ENCODE measurements around the gene CA5A.

DNA sequence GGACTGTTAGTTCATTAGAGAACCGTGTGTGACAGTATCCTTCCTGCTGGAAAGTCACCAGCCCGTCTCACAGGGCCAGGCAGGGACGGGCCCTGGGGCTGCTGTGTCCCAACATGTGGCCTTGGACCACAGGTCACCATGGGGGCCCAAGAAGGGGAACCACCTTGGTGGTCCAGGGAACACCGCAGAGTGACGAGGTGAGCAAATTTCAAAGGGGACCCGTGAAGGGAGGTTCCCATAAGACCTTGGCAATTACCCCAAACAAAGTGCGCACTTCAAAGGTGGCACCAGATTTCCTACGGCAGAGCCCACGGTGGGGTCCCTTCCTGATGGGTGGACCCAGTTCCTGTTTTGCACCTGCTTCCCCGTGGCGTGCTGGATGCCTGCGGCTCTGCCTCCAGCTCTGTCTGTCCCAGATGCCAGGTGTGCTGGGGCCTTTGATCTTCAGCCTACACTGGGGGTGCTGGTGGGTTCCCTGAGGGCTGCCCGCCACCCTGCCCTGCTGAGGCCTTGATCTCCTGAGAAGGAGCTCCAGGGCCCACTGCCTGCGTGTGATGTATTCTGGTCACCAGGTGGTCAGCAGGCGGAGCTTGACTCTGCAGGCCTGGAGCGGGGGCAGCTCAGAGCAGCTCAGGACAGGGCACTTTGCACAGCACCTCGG is 94.0 kb downstream of the CA5A start:
- TF ChIP-seq, protein P1, sequence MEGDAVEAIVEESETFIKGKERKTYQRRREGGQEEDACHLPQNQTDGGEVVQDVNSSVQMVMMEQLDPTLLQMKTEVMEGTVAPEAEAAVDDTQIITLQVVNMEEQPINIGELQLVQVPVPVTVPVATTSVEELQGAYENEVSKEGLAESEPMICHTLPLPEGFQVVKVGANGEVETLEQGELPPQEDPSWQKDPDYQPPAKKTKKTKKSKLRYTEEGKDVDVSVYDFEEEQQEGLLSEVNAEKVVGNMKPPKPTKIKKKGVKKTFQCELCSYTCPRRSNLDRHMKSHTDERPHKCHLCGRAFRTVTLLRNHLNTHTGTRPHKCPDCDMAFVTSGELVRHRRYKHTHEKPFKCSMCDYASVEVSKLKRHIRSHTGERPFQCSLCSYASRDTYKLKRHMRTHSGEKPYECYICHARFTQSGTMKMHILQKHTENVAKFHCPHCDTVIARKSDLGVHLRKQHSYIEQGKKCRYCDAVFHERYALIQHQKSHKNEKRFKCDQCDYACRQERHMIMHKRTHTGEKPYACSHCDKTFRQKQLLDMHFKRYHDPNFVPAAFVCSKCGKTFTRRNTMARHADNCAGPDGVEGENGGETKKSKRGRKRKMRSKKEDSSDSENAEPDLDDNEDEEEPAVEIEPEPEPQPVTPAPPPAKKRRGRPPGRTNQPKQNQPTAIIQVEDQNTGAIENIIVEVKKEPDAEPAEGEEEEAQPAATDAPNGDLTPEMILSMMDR (IDR thresholded peaks at IDR 0.05; ENCODE audit: borderline replicate concordance, extremely low read depth, low read length, poor library complexity, severe bottlenecking), result no peak
- no peak for TF ChIP-seq EZH2 (IDR thresholded peaks at IDR 0.05; ENCODE audit: borderline replicate concordance, low read depth, low read length, severe bottlenecking)

Measured in DND-41 (cell line).